D721Med (cell line): ENCODE results near the gene CD84.
"Not testable (repeated sequence)": the region's sequence is repeated elsewhere in the genome, so short reads cannot be mapped to it uniquely, and the experiment has no call there.

ENCODE experiments used
- DNase-seq: peaks from one replicate; pipeline ENCODE4 v3.0.0; 2011; ENCODE audit warnings: low spot score; ENCODE audit not compliant: insufficient read length
- FAIRE-seq: peaks from 2 replicates; lab custom pipeline; 2011; peaks lifted over from hg19 to GRCh38; lab: Jason Lieb, UNC
- TF ChIP-seq, protein P1 (sequence below): IDR thresholded peaks from 2 replicates; pipeline ENCODE4 v1.5.1; 2012; ENCODE audit warnings: mild to moderate bottlenecking, control low read depth; ENCODE audit not compliant: insufficient read depth; ENCODE audit errors: missing control alignments

Gene CD84, protein sequence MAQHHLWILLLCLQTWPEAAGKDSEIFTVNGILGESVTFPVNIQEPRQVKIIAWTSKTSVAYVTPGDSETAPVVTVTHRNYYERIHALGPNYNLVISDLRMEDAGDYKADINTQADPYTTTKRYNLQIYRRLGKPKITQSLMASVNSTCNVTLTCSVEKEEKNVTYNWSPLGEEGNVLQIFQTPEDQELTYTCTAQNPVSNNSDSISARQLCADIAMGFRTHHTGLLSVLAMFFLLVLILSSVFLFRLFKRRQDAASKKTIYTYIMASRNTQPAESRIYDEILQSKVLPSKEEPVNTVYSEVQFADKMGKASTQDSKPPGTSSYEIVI

DNA sequence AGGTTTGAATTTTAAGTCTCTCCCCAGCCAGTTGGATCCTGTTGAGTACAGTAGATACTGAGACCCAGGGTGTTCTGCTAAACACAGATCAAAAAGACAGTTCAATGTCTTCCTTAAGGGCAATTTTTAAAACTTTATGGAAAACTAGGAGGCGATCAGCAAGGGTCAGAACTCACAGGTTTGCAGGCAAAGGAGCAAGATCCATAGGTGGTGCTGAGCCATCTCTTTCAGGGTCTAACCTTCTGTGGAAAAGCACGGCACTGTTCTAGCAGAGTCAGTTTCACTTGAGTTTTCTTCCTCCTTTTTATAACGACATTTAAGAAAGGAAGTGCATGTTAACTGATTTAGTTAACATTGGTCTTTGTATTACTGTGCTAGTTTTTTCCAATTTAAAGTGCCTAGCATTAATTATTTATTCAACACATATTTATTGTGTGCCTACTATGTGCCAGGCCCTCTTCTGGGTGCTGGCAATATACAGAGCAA is at the start of gene CD84:
Gene CD84 (minus strand): TSS at position 281 of the 486 bp plus-strand sequence. CDS start 59 bp downstream, at position 222.
- TF ChIP-seq, protein P1, sequence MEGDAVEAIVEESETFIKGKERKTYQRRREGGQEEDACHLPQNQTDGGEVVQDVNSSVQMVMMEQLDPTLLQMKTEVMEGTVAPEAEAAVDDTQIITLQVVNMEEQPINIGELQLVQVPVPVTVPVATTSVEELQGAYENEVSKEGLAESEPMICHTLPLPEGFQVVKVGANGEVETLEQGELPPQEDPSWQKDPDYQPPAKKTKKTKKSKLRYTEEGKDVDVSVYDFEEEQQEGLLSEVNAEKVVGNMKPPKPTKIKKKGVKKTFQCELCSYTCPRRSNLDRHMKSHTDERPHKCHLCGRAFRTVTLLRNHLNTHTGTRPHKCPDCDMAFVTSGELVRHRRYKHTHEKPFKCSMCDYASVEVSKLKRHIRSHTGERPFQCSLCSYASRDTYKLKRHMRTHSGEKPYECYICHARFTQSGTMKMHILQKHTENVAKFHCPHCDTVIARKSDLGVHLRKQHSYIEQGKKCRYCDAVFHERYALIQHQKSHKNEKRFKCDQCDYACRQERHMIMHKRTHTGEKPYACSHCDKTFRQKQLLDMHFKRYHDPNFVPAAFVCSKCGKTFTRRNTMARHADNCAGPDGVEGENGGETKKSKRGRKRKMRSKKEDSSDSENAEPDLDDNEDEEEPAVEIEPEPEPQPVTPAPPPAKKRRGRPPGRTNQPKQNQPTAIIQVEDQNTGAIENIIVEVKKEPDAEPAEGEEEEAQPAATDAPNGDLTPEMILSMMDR, result no peak
- FAIRE-seq (no peak), DNase-seq (no peak)

DNA sequence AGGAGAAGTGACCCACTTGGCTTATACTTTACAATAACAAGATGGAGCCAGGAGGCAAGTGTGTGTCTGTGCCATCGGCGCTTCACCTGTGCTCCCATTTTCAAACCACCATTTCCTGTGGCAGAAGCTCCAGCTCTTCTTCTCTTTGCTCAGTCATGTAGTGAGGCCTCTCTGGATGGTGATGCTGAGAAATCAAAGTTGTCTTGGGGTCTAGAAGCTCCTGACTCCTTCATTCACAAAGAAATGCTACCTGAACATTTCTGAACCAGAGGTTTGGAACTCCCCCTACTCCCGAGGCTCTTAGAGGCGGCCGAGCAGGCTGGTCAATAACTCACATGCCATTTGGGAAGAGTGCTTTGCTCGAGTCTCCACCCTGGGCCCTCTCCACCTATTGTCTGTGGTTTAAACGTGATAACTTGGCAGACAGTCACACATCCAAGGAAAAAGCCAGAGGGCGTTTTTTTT is 49.5 kb upstream of the CD84 start:
- FAIRE-seq (no peak), DNase-seq (no peak)
- TF ChIP-seq, protein P1, result no peak

DNA sequence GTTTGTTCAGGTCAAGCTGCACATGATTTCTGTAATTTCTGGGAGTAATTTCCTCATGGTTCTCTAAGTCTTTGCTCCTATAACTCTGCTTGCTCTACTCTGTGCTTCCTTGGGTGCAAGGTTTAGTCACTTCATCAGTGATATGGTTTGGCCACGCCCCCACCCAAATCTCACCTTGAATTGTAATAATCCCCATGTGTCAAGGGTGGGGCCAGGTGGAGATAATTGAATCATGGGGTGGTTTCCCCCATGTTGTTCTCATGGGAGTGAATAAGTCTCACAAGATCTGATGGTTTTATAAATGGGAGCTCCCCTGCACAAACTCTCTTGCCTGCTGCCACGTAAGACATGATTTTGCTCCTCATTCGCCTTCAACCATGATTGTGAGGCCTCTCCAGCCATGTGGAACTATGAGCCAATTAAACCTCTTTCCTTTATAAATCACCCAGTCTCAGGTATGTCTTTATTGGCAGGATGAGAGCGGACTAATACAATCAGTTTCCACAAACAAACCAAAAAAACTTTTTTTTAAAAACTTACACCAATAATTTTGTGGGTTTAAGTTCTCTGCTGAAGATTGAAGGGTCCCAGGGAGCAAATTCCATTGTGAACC is 48.5 kb upstream of the CD84 start:
- not testable (repeated sequence) for FAIRE-seq, DNase-seq

DNA sequence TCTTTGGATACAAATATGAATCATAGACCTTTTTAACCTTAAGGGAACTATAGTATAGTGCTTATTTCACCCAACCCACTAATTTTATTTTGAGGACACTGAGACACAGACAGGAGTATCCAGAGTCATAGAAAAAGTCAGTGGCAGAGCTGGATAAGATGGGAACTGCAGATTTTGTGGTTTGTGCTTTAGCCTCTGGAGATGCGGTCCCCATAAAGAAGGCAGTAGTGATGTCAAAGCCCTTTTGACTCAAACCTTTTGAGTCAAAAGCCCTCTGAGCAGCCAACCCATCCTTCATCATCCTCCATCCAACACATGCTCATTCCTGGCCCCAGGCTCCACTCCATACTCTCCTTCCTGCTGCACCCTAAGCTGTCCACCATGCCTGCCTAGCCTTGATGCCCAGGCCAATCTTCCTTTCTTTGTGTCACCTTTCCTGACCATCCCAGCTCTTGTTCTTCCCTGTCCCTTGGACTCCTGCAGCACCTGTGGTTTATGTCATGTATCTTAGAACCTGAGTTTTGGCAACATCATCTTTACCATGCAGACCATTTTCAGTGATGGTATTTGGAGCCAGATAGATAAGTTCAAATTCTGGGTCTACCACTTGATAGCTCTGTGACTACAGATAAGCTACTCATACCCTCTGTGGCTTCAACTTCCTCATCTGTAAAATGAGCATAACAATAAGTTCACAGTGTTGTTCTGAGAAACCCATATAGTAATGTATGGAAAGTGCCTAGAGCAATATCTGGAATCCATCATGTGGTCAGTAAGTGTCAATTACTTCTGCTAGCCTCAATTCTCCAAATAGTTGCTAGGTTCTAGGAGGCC is 47.4 kb upstream of the CD84 start:
- FAIRE-seq, result no peak
- DNase-seq, result no peak
- TF ChIP-seq, protein P1, result no peak

DNA sequence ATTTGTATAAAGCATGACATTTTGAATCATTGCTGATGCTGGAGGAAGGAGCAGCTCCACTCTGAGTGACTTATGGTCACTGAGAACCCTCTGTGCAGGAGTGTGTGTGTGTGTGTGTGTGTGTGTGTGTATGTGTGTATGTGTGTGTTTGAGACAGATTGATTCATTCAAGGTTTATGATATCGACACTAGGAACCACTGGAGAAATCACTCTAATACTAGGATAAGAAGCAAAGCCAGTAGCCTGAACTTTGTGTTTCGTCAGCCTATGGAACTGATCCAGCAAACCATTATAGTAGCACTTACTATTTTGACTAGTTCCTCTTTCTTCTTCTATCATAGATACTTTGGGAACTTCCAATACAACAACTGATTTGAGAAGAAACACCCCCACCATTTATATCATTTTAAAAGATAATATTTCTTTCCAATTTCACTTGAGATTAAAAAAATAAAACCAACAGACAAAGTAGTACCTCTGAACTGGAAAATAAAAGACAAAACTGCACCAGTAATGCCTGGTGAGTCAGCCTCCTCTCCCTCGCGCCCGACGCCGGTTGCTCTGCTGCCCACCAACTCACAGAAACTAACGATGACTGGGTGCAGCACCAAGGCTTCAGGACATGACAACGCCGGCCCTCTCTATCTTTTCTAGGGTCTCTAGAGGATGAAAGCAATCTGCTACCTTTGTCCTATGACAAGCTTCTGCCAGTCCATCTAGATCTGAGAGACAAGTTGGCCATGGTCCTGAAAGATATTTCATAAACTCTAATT is 46.6 kb upstream of the CD84 start:
- FAIRE-seq, result no peak
- TF ChIP-seq, protein P1, result no peak
- no peak for DNase-seq

DNA sequence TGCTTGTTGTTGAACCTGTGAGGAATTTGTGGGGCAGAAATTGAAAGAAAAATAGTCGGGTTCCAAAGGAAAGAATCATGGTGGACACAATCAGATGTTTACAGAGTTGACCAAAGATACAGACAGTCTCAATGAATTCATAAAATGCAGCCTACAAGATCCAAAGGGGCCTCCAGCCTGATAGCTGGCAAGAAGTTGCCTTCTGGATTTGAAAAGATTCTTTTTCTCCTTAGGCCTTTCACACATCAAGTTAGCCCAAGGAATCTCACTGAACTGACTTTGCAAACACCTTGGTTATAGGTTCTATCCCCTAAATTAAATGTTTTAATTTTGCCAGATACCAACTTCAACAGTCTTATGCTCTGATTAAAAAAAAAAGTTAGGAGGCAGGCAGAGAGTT is 46.0 kb upstream of the CD84 start:
- DNase-seq (no peak), FAIRE-seq (no peak)
- TF ChIP-seq, protein P1, result no peak
